K562 (cell line): ENCODE data around the gene RUVBL2. TPM values are rescaled to one million over a fixed set of nuclear protein-coding genes. Genes with fewer than 3 reads are reported as not detected.

Experiments used
- CREB5 ChIP-seq: fragments of 250-450 bp; sonication (Bioruptor Pico); IDR thresholded peaks from 2 replicates; pipeline ENCODE4 v1.5.0; 2020; ENCODE audit warnings: mild to moderate bottlenecking
- ETV1 ChIP-seq: fragments of 450-650 bp; conservative IDR thresholded peaks from 2 replicates; pipeline ENCODE4 v1.6.1; 2016; ENCODE audit warnings: missing genetic modification characterization, control low read depth, low read depth, missing compliant biosample characterization
- MLLT1 ChIP-seq, 2 experiments: fragments of 450-650 bp; IDR thresholded peaks; 2 replicates each; pipeline ENCODE4 v1.6.1; 2016
- NFE2 ChIP-seq: IDR thresholded peaks from 2 replicates; pipeline ENCODE4 v1.6.1; 2014; ENCODE audit warnings: antibody characterized with exemption, low read depth
- NR1H2 ChIP-seq: sonication (generic); formaldehyde crosslinking; IDR thresholded peaks from 2 replicates; pipeline ENCODE4 v1.4.0; 2020; ENCODE audit warnings: mild to moderate bottlenecking, missing genetic modification reagents
- SAFB2 ChIP-seq: fragments of 200-400 bp; formaldehyde crosslinking; IDR thresholded peaks from 2 replicates; pipeline ENCODE4 v1.6.1; 2018; ENCODE audit warnings: borderline replicate concordance, low read length, low read depth, moderate library complexity; ENCODE audit not compliant: severe bottlenecking
- TRIM28 ChIP-seq: fragments of 450-650 bp; IDR thresholded peaks from 2 replicates; pipeline ENCODE4 v1.6.1; 2017
- ZFX ChIP-seq: sonication (generic); formaldehyde crosslinking; IDR thresholded peaks from 2 replicates; pipeline ENCODE4 v1.8.0; 2022; ENCODE audit warnings: mild to moderate bottlenecking, missing genetic modification reagents, moderate library complexity
- ZNF57 ChIP-seq: fragments of 450-650 bp; formaldehyde crosslinking; IDR thresholded peaks from 2 replicates; pipeline ENCODE4 v1.4.0; 2020; ENCODE audit warnings: mild to moderate bottlenecking, moderate library complexity
- ZNF778 ChIP-seq: fragments of 450-650 bp; formaldehyde crosslinking; IDR thresholded peaks from 2 replicates; pipeline ENCODE4 v1.4.0; 2020; ENCODE audit warnings: mild to moderate bottlenecking, moderate library complexity
- polyA plus RNA-seq, 8 experiments: library from polyadenylated mRNA; depleted of rRNA in 4 of 8; stranded (reverse) in 5 of 8; unstranded in 3 of 8; fragments of >200 nt; fragmentation: Nextera tagmentation in 2 of 8; fragmentation: Illumina TruSeq in 1 of 8; extraction: Ambion mirVana in 2 of 8; extraction: Trizol in 1 of 8; gene quantifications; 2 replicates each; pipeline versions ENCODE4 v1.2.1 to v1.2.3, GENCODE V29; 2011 to 2014; ENCODE audit warnings: inconsistent platforms in 1 of 8, missing spikeins in 1 of 8
- total RNA-seq, 7 experiments: library from RNA; depleted of rRNA in 6 of 7; stranded (reverse); fragments of >200 nt in 6 of 7; fragmentation: Illumina TruSeq in 2 of 7; extraction: Trizol in 2 of 7; gene quantifications; 2 replicates each; pipeline versions ENCODE4 v1.2.1 to v1.2.3, GENCODE V29; 2011 to 2021; ENCODE audit warnings: low replicate concordance in 1 of 7
- TF ChIP-seq, protein P1 (sequence below): fragments of 450-650 bp; formaldehyde crosslinking; IDR thresholded peaks from 2 replicates; pipeline ENCODE4 v1.4.0; 2020; ENCODE audit warnings: mild to moderate bottlenecking, moderate library complexity
- TF ChIP-seq, protein P2 (sequence below): sonication (generic); formaldehyde crosslinking; IDR thresholded peaks from 2 replicates; pipeline ENCODE4 v1.8.0; 2022; ENCODE audit warnings: mild to moderate bottlenecking, missing genetic modification reagents
- TF ChIP-seq, protein P3 (sequence below): sonication (generic); formaldehyde crosslinking; IDR thresholded peaks from 2 replicates; pipeline ENCODE4 v1.8.1; 2023; ENCODE audit warnings: mild to moderate bottlenecking, missing genetic modification reagents

Gene RUVBL2
- total and polyA plus RNA-seq, 9 of the 15 experiments (the other 6 are each of a cell fraction or from before 2014, with no cell fraction given): 71.4 to 453 (median 237) TPM

- TF ChIP-seq, protein P1, sequence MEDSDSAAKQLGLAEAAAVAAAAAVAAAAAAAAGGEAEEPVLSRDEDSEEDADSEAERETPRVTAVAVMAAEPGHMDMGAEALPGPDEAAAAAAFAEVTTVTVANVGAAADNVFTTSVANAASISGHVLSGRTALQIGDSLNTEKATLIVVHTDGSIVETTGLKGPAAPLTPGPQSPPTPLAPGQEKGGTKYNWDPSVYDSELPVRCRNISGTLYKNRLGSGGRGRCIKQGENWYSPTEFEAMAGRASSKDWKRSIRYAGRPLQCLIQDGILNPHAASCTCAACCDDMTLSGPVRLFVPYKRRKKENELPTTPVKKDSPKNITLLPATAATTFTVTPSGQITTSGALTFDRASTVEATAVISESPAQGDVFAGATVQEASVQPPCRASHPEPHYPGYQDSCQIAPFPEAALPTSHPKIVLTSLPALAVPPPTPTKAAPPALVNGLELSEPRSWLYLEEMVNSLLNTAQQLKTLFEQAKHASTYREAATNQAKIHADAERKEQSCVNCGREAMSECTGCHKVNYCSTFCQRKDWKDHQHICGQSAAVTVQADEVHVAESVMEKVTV: 0 out of 2 replicates have a peak, but pooled peaks have one; percentile 4
- TF ChIP-seq ETV1 (tag) (0 out of 2 replicates have a peak, but pooled peaks have one; percentile 9), SAFB2 (no peak), ZNF778 (CRISPR knock-in tag) (no peak), MLLT1 (IDR thresholded peaks at IDR 0.05) (peak; percentile 41 to 71; a peak in 3 of 4 replicates), NR1H2 (CRISPR knock-in tag) (no peak), NFE2 (no peak), CREB5 (no peak), ZNF57 (no peak), TRIM28 (peak; percentile 42; the same call in 1 of the 2 replicates), ZFX (peak; percentile 67)
- TF ChIP-seq, protein P2, sequence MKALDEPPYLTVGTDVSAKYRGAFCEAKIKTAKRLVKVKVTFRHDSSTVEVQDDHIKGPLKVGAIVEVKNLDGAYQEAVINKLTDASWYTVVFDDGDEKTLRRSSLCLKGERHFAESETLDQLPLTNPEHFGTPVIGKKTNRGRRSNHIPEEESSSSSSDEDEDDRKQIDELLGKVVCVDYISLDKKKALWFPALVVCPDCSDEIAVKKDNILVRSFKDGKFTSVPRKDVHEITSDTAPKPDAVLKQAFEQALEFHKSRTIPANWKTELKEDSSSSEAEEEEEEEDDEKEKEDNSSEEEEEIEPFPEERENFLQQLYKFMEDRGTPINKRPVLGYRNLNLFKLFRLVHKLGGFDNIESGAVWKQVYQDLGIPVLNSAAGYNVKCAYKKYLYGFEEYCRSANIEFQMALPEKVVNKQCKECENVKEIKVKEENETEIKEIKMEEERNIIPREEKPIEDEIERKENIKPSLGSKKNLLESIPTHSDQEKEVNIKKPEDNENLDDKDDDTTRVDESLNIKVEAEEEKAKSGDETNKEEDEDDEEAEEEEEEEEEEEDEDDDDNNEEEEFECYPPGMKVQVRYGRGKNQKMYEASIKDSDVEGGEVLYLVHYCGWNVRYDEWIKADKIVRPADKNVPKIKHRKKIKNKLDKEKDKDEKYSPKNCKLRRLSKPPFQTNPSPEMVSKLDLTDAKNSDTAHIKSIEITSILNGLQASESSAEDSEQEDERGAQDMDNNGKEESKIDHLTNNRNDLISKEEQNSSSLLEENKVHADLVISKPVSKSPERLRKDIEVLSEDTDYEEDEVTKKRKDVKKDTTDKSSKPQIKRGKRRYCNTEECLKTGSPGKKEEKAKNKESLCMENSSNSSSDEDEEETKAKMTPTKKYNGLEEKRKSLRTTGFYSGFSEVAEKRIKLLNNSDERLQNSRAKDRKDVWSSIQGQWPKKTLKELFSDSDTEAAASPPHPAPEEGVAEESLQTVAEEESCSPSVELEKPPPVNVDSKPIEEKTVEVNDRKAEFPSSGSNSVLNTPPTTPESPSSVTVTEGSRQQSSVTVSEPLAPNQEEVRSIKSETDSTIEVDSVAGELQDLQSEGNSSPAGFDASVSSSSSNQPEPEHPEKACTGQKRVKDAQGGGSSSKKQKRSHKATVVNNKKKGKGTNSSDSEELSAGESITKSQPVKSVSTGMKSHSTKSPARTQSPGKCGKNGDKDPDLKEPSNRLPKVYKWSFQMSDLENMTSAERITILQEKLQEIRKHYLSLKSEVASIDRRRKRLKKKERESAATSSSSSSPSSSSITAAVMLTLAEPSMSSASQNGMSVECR: peak; percentile 13; the same call in 1 of the 2 replicates
- TF ChIP-seq, protein P3, sequence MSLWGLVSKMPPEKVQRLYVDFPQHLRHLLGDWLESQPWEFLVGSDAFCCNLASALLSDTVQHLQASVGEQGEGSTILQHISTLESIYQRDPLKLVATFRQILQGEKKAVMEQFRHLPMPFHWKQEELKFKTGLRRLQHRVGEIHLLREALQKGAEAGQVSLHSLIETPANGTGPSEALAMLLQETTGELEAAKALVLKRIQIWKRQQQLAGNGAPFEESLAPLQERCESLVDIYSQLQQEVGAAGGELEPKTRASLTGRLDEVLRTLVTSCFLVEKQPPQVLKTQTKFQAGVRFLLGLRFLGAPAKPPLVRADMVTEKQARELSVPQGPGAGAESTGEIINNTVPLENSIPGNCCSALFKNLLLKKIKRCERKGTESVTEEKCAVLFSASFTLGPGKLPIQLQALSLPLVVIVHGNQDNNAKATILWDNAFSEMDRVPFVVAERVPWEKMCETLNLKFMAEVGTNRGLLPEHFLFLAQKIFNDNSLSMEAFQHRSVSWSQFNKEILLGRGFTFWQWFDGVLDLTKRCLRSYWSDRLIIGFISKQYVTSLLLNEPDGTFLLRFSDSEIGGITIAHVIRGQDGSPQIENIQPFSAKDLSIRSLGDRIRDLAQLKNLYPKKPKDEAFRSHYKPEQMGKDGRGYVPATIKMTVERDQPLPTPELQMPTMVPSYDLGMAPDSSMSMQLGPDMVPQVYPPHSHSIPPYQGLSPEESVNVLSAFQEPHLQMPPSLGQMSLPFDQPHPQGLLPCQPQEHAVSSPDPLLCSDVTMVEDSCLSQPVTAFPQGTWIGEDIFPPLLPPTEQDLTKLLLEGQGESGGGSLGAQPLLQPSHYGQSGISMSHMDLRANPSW (CRISPR knock-in tag): no peak
Observed at GRCh38 chr19:48964205-48965039, 29.3 kb upstream of the RUVBL2 start (continued).
